Omental fat pad (tissue), 4 donors: ENCODE results near the gene PRKAR1B. TPM values are rescaled to one million over a fixed set of nuclear protein-coding genes. Genes with fewer than 3 reads are reported as not detected.

Experiments
- ATAC-seq: fragments of 150-250 bp; one replicate; pipeline ENCODE4 v1.9.1; 2016; ENCODE audit warnings: mild to moderate bottlenecking, moderate library complexity; ENCODE audit not compliant: low FRiP score
- DNase-seq: peaks from one replicate; pipeline ENCODE4 v3.0.0-alpha.2; 2019; ENCODE audit warnings: low spot score
- total RNA-seq, 4 donors: library from RNA; depleted of rRNA; stranded (reverse); fragments of >200 nt; gene quantifications; one replicate each; pipeline ENCODE4 v1.1.0, GENCODE V29; 2016
- TF ChIP-seq, protein P1 (sequence below), 3 donors: fragments of 450-650 bp; IDR thresholded peaks; one replicate each; pipeline ENCODE4 v1.5.1; 2016 to 2017; ENCODE audit warnings: antibody characterized with exemption in 3 of 3, mild to moderate bottlenecking in 3 of 3, moderate library complexity in 2 of 3

Gene PRKAR1B
- total RNA-seq, 4 donors from 2014 or later: 9.0 to 11.4 (median 10.3) TPM

DNA sequence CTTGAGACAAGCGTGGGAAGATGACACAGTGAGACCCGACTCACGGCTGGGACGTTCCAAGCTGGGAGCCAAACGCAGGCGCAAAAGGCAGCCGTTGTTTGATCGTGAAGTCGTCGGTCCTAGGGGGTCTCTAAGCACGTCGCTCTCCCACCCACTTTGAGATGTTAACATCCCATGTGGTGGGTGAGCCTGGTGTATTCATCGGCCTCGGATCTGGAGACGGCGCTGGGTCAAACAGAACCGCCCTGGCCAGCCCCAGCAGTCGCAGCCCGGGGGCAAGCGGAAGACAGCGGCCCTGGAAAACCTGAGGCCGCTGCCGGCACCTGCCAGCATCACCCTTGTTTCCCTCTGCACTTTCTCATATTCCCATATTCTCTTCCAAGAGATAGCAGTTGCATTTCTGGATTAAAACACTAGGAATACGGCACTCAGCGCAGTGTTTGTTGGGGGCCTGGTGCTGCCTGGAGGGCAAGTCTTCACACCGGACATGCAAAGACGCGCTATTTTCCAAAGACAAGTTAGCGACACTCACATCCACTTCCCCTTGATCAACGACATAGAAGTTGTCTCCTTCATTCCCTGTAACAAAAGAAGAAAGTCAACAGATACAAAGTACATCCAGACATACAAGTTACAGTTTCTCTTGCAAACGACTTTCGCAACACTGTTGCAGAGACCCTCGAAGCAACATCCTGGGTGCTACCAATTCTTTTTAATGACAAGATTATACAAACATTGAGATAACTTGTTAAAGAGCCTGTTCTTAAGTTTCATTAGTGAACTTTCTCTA lies 121.2 kb downstream of the PRKAR1B start:
- no peak for DNase-seq
- no peak for ATAC-seq
- TF ChIP-seq, protein P1, sequence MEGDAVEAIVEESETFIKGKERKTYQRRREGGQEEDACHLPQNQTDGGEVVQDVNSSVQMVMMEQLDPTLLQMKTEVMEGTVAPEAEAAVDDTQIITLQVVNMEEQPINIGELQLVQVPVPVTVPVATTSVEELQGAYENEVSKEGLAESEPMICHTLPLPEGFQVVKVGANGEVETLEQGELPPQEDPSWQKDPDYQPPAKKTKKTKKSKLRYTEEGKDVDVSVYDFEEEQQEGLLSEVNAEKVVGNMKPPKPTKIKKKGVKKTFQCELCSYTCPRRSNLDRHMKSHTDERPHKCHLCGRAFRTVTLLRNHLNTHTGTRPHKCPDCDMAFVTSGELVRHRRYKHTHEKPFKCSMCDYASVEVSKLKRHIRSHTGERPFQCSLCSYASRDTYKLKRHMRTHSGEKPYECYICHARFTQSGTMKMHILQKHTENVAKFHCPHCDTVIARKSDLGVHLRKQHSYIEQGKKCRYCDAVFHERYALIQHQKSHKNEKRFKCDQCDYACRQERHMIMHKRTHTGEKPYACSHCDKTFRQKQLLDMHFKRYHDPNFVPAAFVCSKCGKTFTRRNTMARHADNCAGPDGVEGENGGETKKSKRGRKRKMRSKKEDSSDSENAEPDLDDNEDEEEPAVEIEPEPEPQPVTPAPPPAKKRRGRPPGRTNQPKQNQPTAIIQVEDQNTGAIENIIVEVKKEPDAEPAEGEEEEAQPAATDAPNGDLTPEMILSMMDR (IDR thresholded peaks at IDR 0.05): no peak

DNA sequence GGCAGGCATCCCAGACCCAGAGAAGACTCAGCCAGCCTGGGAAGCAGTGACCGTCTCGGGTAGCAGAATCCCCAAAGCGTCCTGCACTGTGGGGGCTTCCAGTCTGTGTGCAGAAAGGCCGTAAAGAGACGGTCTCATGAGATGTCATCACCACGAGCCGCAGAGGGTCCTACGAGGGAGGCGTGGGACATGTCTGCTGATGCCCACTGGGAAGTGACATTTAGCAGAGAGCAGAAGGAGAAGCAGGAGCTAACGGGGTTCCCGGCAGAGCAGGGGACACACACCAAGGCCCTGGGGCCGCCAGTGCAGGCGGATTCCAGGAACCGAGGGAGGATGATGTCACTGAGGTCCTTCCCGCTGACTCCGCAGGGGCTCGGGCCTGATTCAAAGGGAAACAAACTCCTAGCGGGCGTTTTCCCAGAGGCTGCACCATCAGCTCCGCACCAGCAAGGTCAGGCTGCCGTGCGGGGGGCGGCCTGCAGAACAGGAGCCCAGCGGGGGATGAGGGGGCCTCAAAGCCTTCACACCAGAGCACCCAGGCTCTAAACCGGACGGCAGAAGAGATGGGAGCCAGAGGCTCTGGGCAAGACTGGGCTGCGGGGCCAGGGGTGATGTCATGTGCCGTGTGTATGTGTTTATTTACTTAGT lies 122.1 kb downstream of the PRKAR1B start:
- DNase-seq (no peak), ATAC-seq (no peak)
- TF ChIP-seq, protein P1 (IDR thresholded peaks at IDR 0.05): no peak

DNA sequence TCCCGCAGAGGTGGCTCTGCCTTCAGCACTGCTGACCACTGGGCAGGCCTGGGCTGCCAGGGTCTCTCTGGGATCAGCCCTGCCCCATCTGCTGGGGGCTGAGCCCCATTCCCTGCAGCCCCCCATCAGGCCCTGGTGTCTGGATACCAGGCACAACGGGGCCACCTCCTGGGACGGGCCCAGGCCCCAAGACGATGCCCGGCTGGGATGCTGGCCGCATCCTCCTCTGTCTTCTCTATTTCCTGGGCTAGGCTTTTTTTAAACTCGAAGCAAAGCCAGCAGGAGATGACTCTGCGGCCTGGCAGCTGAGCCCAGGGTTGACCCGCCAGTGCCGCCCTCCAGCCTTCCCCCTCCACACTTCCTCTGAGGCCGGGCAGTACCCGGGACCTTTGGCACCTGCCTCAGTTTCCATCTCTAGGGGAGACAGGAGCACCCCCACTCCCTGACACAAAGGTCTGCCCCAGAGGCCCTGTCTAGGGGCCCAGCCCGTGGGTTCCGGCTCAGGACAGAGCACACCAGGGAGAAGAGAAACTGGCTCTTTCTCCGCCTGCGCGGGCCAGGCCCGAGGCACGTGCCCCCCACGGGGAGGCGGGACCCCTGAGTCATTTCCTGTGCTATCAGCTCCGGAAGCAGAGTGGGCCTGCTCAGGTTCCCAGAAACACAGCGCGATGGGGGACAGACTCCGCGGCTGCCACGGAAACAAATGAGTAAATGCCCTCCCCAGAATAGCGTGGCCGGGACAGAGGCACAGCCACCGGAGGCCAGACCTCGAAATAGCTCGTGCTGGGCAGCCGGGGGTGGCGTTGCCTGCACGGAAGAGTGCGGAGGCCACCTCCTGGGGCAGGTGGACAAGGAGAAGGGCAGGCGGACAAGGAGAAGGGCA lies 122.8 kb downstream of the PRKAR1B start:
- no peak for DNase-seq
- TF ChIP-seq, protein P1 (IDR thresholded peaks at IDR 0.05): no peak
- ATAC-seq: peak; percentile 57

DNA sequence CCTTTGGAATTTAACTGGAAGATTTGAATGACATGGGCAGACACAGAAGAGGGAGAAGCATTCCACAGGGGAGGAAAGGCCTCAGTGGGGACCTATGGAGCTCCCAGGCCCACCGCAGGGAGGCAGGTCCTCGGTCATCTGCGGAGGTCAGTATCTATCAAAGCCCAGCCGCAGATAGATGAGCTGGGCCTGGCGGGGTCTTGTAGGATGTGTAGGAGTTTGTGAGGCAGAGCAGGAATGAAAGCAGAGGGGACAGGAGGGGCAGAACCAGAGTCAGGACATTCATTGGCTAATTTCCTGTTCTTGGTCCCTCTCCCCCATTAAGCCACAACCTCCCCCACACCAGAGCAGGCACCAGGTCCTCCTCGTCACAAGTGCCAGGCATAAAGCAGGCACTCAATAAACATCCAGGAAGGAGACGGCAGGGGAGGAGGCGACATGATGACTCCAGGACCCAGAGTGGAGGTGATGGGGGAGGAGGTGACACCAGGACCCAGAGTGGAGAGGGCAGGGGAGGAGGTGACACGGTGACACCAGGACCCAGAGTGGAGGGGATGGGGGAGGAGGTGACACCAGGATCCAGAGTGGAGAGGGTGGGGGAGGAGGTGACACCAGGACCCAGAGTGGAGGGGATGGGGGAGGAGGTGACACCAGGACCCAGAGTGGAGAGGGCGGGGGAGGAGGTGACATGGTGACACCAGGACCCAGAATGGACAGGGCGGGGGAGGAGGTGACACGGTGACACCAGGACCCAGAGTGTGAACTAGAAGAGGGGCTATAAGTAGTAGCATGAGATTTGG lies 123.7 kb downstream of the PRKAR1B start:
- ATAC-seq: no peak
- DNase-seq: no peak

DNA sequence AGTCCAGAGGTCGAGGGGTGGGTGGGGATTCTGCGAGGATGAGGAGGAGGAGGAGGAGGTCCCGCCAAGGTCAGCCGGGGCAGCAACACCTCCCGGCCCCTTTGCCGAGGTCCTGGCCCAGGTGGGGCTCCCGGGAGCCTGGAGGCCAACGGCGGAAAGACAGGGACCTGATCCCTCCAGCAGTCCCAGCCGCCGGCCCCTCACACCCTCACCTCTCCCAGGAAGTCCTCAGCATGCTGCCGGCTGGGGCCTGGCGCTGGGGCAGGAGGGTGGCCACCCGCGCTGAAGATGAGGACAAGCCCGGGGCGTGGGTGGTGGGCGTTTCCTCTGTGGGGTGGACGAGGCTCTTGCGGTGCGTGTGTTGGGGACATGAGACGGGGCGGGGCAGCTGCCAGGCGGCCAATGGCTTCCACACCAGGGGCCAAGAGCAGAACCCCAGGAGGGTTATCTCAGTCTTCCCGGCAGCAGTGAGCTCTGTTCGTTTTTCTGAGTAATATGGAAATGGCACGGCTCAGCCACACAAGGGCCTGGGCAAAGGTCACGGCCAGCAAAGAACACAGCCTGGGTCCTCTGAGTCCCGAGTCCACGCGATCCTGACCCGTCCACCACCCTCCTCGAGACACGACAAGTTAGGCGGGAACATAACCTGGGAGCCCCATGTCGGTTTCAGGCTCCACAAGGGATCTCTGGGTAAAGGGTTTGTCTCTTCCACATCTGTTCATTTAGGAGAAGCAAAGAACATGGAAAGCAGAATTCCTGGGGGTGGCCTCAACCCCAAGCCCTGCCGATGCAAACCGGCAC lies 124.5 kb downstream of the PRKAR1B start:
- ATAC-seq (no peak), DNase-seq (peak; percentile 23)
- TF ChIP-seq, protein P1 (IDR thresholded peaks at IDR 0.05): no peak

More for the DNA sequence above, 123.7 kb downstream of the PRKAR1B start:
- TF ChIP-seq, protein P1 (IDR thresholded peaks at IDR 0.05): no peak
